CD4-positive, alpha-beta T cell treated with Interleukin-6 for 4 hours (primary cell): Measurements from ENCODE around the gene DKK3.

Experiments used
- DNase-seq: peaks from one replicate; pipeline ENCODE4 v3.0.0-alpha.2; 2020; ENCODE audit warnings: mixed read lengths

Gene DKK3

DNA sequence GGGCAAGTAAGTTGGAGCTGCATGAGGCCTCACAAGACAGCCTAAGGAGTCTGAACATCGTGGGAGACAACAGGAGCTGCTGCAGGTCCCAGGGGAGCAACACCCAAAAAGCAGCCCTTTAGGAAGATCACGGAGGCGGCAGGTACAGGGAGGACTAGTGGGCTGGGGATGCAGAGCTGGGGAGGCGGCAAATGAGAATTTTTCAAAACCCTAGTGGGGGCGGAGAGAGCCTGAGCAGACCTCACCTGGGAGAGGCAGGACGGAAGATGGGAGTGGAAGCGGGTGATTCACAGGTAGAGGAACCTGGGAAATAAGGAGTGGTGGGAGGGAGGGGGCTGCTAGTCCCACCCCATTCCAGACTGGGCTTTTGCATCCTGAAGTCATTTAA, 42.1 kb downstream of the DKK3 start:
- DNase-seq, result no peak

DNA sequence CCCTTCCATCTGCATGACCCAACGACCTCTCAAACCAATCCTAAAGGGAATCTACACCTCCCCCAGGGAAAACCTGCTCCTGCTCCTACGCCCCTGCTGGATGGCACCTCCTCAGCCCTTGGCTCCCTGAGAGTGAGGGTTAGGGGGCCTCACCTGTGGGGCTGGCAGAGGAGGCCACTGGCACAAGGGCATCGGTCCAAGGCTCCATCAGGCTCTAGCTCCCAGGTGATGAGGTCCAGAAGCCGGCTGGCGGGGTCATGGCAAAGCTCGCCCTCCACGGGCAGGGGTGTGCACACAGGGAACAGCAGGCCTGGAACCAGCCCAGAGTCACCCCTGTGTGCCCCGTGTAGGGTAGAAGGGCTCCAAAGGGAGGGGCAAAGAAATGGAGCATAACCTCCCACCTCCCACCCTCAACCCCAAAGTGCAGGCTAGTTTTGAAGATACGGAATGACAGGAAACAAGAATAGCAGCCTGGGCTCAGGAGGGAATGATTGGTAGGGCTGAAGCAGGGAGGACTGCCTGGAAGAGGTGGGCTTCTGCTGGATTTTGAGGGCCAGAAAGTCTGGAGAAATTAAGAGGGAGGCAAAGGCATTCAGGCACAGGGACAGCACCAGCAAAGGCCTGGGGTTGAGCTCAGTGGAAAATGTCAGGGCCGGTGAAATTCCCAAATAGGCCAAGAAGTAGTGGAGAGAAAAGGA, 42.6 kb downstream of the DKK3 start:
- no peak for DNase-seq

GRCh38 chr11:11965192-11965591, 43.2 kb downstream of the DKK3 start:
- no peak for DNase-seq

- DNase-seq, result no peak
These were observed 43.7 kb downstream of the DKK3 start for GRCh38 chr11:11964774-11965150.

DNA sequence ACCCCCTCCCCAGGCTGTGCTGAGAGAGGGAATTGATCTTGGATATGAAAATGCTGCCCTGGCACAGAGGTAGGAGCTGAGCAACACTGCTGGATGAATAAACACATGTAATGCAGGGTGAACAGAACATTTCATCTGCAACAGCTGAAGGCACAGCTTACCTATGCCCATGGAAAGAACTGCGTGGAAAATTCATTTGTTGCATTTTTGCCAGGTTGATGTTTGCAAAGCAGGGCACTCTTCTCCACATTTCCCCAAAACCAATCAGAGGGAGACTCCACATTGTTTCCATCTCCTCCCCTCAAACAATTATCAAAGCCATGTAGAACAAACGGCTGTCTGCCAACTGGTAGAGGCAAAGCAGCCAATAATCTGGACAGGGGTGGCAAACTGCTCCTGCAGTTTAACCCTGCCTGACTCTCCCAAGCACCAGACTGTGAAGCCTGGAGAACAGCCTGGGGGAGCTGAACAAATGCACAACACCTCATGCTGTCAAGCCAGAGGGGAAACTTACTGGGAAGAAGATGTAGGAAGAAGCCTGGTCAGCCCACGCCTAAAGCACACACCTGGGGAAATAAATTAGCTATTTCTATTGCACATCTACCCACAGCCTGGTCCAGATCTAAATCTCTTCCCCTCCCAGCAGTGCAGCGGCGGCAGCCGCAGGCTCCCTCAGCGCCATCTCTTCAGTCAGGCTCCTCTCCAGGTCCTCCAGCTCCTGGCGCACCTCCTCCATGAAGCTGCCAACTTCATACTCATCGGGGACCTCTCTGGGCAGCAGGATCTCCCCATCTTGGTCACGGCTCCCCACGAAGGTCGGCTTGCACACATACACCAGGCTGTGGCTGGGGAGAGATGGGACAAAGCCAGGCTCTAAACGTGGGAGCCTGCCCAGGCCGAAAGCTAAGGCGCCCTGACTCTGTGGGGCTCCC, 44.3 kb downstream of the DKK3 start:
- no peak for DNase-seq

- no peak for DNase-seq
These were observed 45.4 kb downstream of the DKK3 start for GRCh38 chr11:11963067-11963466.

DNA sequence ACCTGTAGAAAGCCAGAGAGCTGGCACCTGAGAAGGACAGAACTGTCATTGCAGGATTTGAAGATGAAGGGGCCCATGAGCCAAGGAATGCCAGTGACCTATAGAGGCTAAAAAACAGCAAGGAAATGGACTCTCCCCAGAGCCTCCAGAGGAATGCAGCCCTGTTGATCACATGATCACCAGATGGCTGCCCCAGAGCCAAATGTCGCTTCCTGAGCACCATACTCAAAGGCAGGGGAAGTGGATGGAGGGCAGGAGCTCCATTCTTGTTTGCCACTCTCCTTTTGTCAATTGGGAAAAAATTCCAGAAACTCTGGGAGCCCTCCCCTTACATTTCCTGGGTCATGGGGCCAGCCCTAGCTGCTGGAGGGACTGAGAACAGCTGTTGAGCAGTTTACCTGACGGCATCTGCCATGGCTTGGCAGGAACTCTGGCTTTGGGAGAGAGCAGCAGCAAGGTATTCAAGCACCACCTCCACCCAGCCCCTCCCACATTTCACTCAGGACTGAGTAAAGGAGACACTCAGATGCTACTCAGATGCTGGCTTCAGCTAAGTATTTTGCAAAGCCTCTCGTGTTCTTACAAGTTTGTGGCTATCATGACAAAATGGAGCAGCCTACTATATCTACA, 46.9 kb downstream of the DKK3 start:
- DNase-seq, result no peak

GRCh38 chr11:11960687-11961086, 47.7 kb downstream of the DKK3 start:
- DNase-seq, result peak; percentile 52

DNA sequence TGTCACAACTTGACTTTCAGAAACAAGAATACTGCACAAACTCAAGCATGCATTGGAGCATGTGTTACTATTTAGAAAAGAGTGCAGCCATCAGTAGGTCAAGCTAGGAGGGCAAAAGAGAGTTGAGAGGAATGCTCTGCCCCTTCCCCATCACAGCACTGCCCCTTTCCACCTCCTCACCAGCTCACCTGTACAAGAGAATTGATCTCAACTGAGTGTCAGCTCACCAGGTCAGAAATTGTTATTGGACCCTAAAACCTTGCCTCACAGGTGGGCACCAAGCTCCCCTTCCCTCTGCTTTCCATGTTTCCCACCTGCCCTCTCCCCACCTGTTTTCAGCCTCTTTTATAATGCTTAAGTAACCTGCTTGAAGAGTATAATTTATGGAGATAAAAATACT, 48.8 kb downstream of the DKK3 start:
- no peak for DNase-seq

DNA sequence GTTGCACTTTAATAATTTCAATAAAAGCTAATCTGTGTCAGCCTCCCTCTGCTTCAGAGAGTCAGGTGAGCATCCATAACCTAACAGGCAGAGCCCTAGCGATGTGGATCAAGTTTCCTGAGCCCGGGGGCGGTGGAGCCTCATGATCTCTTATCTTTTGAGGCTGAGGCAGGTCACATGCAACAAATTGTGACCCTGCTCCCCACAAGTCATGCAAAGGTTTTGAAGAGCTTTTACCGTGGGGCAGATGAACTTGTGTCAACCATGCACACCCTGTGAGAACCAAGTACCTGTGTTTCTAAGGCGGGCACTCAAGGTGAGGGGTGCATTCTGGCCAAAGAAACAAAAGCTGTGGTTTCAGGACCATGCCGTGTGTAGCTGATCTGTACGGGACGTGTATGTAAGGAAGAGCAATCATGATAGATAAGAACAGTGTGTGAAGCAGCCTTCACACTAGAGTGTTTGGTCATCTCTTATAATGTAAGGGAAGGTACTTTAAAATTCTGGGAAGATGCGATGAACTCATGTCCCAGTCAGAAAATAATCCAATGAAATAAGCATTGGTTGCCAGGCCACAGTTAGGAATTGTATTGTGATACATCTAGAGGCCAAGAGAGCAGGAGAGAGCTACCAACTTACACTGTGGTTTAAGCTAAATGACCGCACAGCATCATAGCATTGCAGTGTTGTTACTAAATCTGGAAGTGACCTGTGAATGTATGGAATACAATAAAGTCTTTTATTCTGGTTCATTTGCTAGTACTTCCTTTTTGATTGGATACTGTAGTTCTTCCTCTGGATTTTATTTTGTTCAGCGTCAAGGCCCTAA, 49.8 kb downstream of the DKK3 start:
- DNase-seq, result no peak

- no peak for DNase-seq
These were observed 52.4 kb downstream of the DKK3 start for GRCh38 chr11:11956006-11956405.

DNA sequence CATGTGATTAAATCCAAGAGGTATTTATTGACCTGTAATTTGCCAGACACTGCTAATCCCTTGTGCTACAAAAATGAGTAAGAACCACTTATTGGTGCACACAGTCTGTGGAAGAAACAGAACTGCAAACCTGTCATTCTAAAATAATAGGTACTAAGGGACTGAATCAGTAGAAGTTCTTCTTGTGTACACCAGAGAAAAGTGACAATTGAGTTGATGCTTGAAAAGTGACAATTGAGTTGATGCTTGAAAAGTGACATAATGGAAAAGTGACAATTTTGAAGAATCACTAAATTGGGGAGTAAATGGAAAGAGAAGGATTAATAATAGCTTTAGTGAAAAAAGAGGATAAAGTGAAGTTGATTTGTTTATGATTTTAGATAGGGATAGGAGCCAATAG, 56.4 kb downstream of the DKK3 start:
- no peak for DNase-seq

- DNase-seq, result no peak
These were observed 58.9 kb downstream of the DKK3 start for GRCh38 chr11:11949482-11949881.

- DNase-seq, result no peak
These were observed 60.0 kb downstream of the DKK3 start for GRCh38 chr11:11948242-11948947.

DNA sequence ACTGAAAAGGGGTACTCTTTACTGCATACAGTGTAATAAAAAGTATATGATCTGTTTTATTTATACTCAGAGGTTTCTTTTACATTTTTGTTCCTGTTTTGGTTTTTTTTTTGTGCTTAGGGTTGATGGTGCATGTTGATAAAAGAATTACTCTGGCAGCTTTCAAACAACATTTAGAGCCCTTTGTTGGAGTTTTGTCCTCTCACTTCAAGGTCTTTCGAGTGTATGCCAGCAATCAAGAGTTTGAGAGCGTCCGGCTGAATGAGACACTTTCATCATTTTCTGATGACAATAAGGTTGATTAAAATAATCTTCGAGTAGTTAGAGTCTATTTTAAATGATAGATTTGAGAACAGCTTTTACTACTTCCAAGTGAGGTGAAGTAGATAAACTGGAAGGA, 60.6 kb downstream of the DKK3 start:
- no peak for DNase-seq

DNA sequence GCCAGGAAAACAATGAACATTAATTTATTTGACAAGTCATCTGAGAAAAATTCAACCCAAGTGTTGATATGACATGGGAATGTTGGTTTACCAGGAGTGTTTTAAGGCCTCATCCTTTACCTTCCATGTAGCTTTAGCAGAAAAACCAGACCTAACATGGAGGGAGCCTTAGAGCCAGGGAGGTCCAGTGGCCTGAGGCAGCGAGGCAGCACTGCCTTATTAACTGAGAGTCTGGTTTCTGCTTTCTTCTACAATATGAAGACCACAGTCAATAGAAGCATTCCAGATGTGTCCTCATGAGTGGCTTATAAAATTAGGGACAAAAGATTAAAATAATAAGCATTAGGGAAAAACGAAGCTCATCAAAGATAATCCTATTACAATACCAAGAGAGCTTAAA, 61.5 kb downstream of the DKK3 start:
- DNase-seq, result no peak

- no peak for DNase-seq
These were observed 62.2 kb downstream of the DKK3 start for GRCh38 chr11:11946180-11946579.

DNA sequence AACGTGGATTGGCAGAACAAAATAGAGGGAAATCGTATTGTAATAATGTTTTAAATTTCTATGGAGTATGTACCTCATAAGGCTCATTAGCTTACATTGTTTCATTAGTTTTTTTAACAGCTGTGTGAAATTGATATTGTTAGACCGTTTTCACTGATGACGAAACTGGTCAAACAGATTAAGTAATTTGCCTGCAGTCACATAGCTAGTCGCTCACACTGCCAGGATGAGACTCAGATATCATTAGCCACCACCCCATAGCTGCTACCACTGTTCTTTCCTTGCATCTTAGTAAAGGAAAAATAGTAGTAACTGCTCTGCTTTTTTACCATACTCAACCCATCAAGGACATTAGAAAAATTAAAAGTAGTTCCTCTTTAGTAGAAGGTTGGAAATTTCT, 64.0 kb downstream of the DKK3 start:
- no peak for DNase-seq

- no peak for DNase-seq
These were observed 65.8 kb downstream of the DKK3 start for GRCh38 chr11:11942668-11943067.

GRCh38 chr11:11940551-11940950, 67.9 kb downstream of the DKK3 start:
- no peak for DNase-seq

GRCh38 chr11:11937957-11938356, 70.5 kb downstream of the DKK3 start:
- DNase-seq, result no peak

DNA sequence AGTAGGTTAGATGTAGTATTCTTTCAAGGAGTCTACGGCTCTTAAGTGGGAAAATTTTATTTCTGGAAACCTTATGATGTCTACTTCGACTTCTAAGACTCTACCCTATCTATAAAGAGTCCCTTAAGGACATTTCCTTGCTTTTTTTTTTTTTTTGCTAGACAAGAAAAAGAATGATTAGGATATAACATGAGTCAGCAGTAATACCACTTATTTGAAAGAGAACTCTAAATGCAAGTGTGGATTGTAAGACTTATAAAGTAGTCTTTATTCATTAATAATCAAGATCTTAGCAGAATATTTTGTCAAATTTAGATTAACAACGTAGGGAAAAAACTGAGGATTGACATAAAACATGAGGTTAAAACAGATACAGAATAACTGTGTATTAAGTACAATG, 71.0 kb downstream of the DKK3 start:
- no peak for DNase-seq
